HepG2 (cell line): ENCODE data around the gene KCNQ5. TPM values are rescaled to one million over a fixed set of nuclear protein-coding genes. Genes with fewer than 3 reads are reported as not detected.

ENCODE experiments used
- ATAC-seq: fragments of 200-7000 bp; cut with Tn5 transposase; 3 replicates; pipeline ENCODE4 v1.9.1; 2020; ENCODE audit warnings: mild to moderate bottlenecking, moderate library complexity
- BruUV-seq: library from RNA; stranded (reverse); fragments of 400-500 nt; replicated peaks from 2 replicates; lab custom pipeline; 2021; lab: Mats Ljungman, UMichigan
- CTCF ChIA-PET: fragments of 300-600 bp; formaldehyde crosslinking; extraction: SDS; loops from one replicate; lab custom pipeline; 2021; ENCODE audit warnings: low total read pairs, inconsistent platforms, low intra/inter-chr PET ratio; lab: Yijun Ruan, JAX
- POLR2A ChIA-PET: fragments of 350-600 bp; sonication (Branson Sonifier 250); formaldehyde crosslinking; loops from one replicate; lab custom pipeline; 2020; ENCODE audit warnings: antibody characterized with exemption, inconsistent platforms; lab: Yijun Ruan, JAX
- DNase-seq: peaks from one replicate; pipeline ENCODE4 v3.0.0-alpha.2; 2015; ENCODE audit warnings: low spot score
- FAIRE-seq: peaks from 3 replicates; lab custom pipeline; 2011; peaks lifted over from hg19 to GRCh38; lab: Jason Lieb, UNC
- H2AFZ ChIP-seq: one replicate; pipeline ENCODE4 v1.6.1; 2011; ENCODE audit warnings: low read length, inconsistent platforms
- H3K27ac ChIP-seq: fragments of 300-600 bp; 3 replicates; pipeline ENCODE4 v1.8.0; 2011; ENCODE audit warnings: mixed run types, mild to moderate bottlenecking, mixed read lengths, low read length, inconsistent platforms; ENCODE audit not compliant: insufficient read depth; ENCODE audit errors: extremely low read length
- H3K27me3 ChIP-seq, 2 experiments: fragments of 200-600 bp in 1 of 2; 2 replicates in 1 of 2; 3 replicates in 1 of 2; pipeline versions ENCODE4 v1.6.0 to v1.8.0; 2011; ENCODE audit warnings: low read length in 2 of 2, mild to moderate bottlenecking in 2 of 2, moderate library complexity in 2 of 2, inconsistent platforms in 1 of 2; ENCODE audit not compliant: insufficient read depth in 2 of 2, control insufficient read depth in 1 of 2
- H3K36me3 ChIP-seq, 2 experiments: fragments of 200-600 bp in 1 of 2; replicated peaks in 1 of 2; 2 replicates in 1 of 2; 3 replicates in 1 of 2; pipeline versions ENCODE4 v1.5.1 to v1.8.0; 2011; ENCODE audit warnings: low read length in 2 of 2, inconsistent platforms in 1 of 2; ENCODE audit not compliant: insufficient read depth in 2 of 2, control insufficient read depth in 1 of 2
- H3K4me1 ChIP-seq: 2 replicates; pipeline ENCODE4 v1.5.1; 2012; ENCODE audit warnings: low read length, inconsistent platforms; ENCODE audit not compliant: insufficient read depth
- H3K4me2 ChIP-seq: 2 replicates; pipeline ENCODE4 v1.6.0; 2011; ENCODE audit warnings: low read depth, low read length, inconsistent platforms
- H3K4me3 ChIP-seq, 3 experiments: fragments of 200-600 bp in 1 of 3; sonication (generic), shearing (Covaris generic) in 1 of 3; replicated peaks in 1 of 3; 2 replicates each; pipeline ENCODE4 v1.5.1; 2011 to 2016; ENCODE audit warnings: low read length in 3 of 3, inconsistent platforms in 2 of 3, low read depth in 2 of 3, mild to moderate bottlenecking in 2 of 3, control low read depth in 1 of 3, mixed read lengths in 1 of 3; ENCODE audit not compliant: insufficient read depth in 1 of 3
- H3K79me2 ChIP-seq: one replicate; pipeline ENCODE4 v1.6.1; 2011; ENCODE audit warnings: low read length, inconsistent platforms; ENCODE audit not compliant: insufficient read depth
- H3K9ac ChIP-seq: 2 replicates; pipeline ENCODE4 v1.6.0; 2011; ENCODE audit warnings: mild to moderate bottlenecking, low read depth, low read length, inconsistent platforms; ENCODE audit not compliant: insufficient read depth
- H3K9me3 ChIP-seq: 2 replicates; pipeline ENCODE4 v1.5.1; 2012; ENCODE audit warnings: mild to moderate bottlenecking, low read length
- H4K20me1 ChIP-seq: 2 replicates; pipeline ENCODE4 v1.6.0; 2011; ENCODE audit warnings: inconsistent platforms, mild to moderate bottlenecking, low read length, moderate library complexity; ENCODE audit not compliant: insufficient read depth
- ATF4 ChIP-seq, 2 experiments: fragments of 450-650 bp in 1 of 2; sonication (generic) in 1 of 2; formaldehyde crosslinking; IDR thresholded peaks; 2 replicates each; pipeline versions ENCODE4 v1.5.0 to v1.8.0; 2020 to 2022; ENCODE audit warnings: mild to moderate bottlenecking in 1 of 2, missing genetic modification reagents in 1 of 2
- CCDC6 ChIP-seq: sonication (generic); formaldehyde crosslinking; IDR thresholded peaks from 2 replicates; pipeline ENCODE4 v1.8.1; 2022; ENCODE audit warnings: mild to moderate bottlenecking, missing genetic modification reagents, moderate library complexity
- DRAP1 ChIP-seq: IDR thresholded peaks from 2 replicates; pipeline ENCODE4 v1.6.1; 2016; ENCODE audit warnings: missing genetic modification reagents, missing compliant biosample characterization
- EED ChIP-seq: sonication (generic); formaldehyde crosslinking; IDR thresholded peaks from 2 replicates; pipeline ENCODE4 v1.5.0; 2020; ENCODE audit warnings: mild to moderate bottlenecking, missing genetic modification reagents
- FOSL2 ChIP-seq: sonication (generic); formaldehyde crosslinking; IDR thresholded peaks from 2 replicates; pipeline ENCODE4 v1.4.0; 2020; ENCODE audit warnings: missing genetic modification reagents
- GLI4 ChIP-seq: sonication (generic); formaldehyde crosslinking; IDR thresholded peaks from 2 replicates; pipeline ENCODE4 v1.5.1; 2020; ENCODE audit warnings: missing genetic modification reagents, mild to moderate bottlenecking, moderate library complexity, borderline replicate concordance
- HMG20B ChIP-seq: conservative IDR thresholded peaks from 2 replicates; pipeline ENCODE4 v1.6.1; 2016; ENCODE audit warnings: missing genetic modification reagents, missing compliant biosample characterization
- MAZ ChIP-seq, 2 experiments: sonication (generic) in 1 of 2; formaldehyde crosslinking in 1 of 2; IDR thresholded peaks; 2 replicates each; pipeline versions ENCODE4 v1.5.0 to v1.6.1; 2012 to 2020; ENCODE audit warnings: low read depth in 2 of 2, mild to moderate bottlenecking in 2 of 2, borderline replicate concordance in 1 of 2, improper control_type of control experiment in 1 of 2, low read length in 1 of 2, missing genetic modification reagents in 1 of 2, moderate library complexity in 1 of 2
- NFYB ChIP-seq: sonication (generic); formaldehyde crosslinking; IDR thresholded peaks from 2 replicates; pipeline ENCODE4 v1.4.0; 2020; ENCODE audit warnings: missing genetic modification reagents
- SALL1 ChIP-seq: sonication (generic); formaldehyde crosslinking; IDR thresholded peaks from 2 replicates; pipeline ENCODE4 v1.8.0; 2022; ENCODE audit warnings: mild to moderate bottlenecking, missing genetic modification reagents
- SCMH1 ChIP-seq: sonication (generic); formaldehyde crosslinking; IDR thresholded peaks from 2 replicates; pipeline ENCODE4 v1.9.0; 2021; ENCODE audit warnings: missing genetic modification reagents, mild to moderate bottlenecking, borderline replicate concordance
- TEF ChIP-seq: sonication (generic); formaldehyde crosslinking; IDR thresholded peaks from 2 replicates; pipeline ENCODE4 v1.5.0; 2020; ENCODE audit warnings: missing genetic modification reagents
- TOE1 ChIP-seq: sonication (generic); formaldehyde crosslinking; IDR thresholded peaks from 2 replicates; pipeline ENCODE4 v1.4.0; 2020; ENCODE audit warnings: mild to moderate bottlenecking, missing genetic modification reagents
- ZBTB37 ChIP-seq: sonication (generic); formaldehyde crosslinking; IDR thresholded peaks from 2 replicates; pipeline ENCODE4 v1.4.0; 2020; ENCODE audit warnings: mild to moderate bottlenecking, missing genetic modification reagents
- ZNF296 ChIP-seq: sonication (generic); formaldehyde crosslinking; conservative IDR thresholded peaks from 2 replicates; pipeline ENCODE4 v1.5.0; 2020; ENCODE audit warnings: mild to moderate bottlenecking, missing genetic modification reagents
- ZNF569 ChIP-seq: sonication (generic); formaldehyde crosslinking; IDR thresholded peaks from 2 replicates; pipeline ENCODE4 v1.5.0; 2020; ENCODE audit warnings: mild to moderate bottlenecking, missing genetic modification reagents, moderate library complexity, borderline replicate concordance
- ZNF691 ChIP-seq: sonication (generic); formaldehyde crosslinking; IDR thresholded peaks from 2 replicates; pipeline ENCODE4 v1.4.0; 2020; ENCODE audit warnings: missing genetic modification reagents, low read depth, mild to moderate bottlenecking, borderline replicate concordance
- ZNF773 ChIP-seq: sonication (generic); formaldehyde crosslinking; IDR thresholded peaks from 2 replicates; pipeline ENCODE4 v1.4.0; 2020; ENCODE audit warnings: missing genetic modification reagents, borderline replicate concordance
- WGBS: methylation state at CpG from one replicate; pipeline ENCODE4 v1.1.6; 2017; ENCODE audit warnings: low lambda C conversion rate; 5-methylcytosine and 5-hydroxymethylcytosine counted together
- in situ Hi-C: cut with HindIII; loops from 2 replicates; pipeline ENCODE4 v1.10.0; 2017; ENCODE audit warnings: low pct_unique_long_range_greater_than_20kb; ENCODE audit not compliant: extremely low pct_ligation_motif_present
- intact Hi-C: fragments of 100-400 bp; cut with micrococcal nuclease; formaldehyde crosslinking; loops from one replicate; pipeline ENCODE4 v1.10.0; 2022; ENCODE audit not compliant: unreplicated experiment
- polyA plus RNA-seq, 8 experiments: library from polyadenylated mRNA; depleted of rRNA in 3 of 8; stranded (reverse) in 7 of 8; unstranded in 1 of 8; fragments of >200 nt; fragmentation: Illumina TruSeq in 4 of 8; extraction: Trizol in 4 of 8; gene quantifications; 2 replicates each; pipeline versions ENCODE4 v1.2.1 to v1.2.3, GENCODE V29; 2011 to 2016; ENCODE audit warnings: low read depth in 4 of 8, missing spikeins in 1 of 8, mixed read lengths in 1 of 8; ENCODE audit not compliant: insufficient read depth in 1 of 8
- total RNA-seq, 5 experiments: library from RNA; depleted of rRNA; stranded (reverse); fragments of >200 nt; fragmentation: Illumina TruSeq; extraction: Trizol; gene quantifications; 2 replicates each; pipeline ENCODE4 v1.2.3, GENCODE V29; 2016; ENCODE audit warnings: low read depth in 1 of 5

Gene KCNQ5
- total and polyA plus RNA-seq, 2 of the 13 experiments (the other 11 are each of a cell fraction or from before 2014, with no cell fraction given), result 0.04 TPM; not detected in 1

- TF ChIP-seq TOE1 (CRISPR knock-in tag) (no peak), MAZ (IDR thresholded peaks at IDR 0.05; ENCODE audit: borderline replicate concordance, low read depth, low read length) (no peak), MAZ (CRISPR knock-in tag; IDR thresholded peaks at IDR 0.05; ENCODE audit: low read depth) (no peak), ZNF773 (CRISPR knock-in tag) (no peak), ZNF569 (CRISPR knock-in tag) (no peak), TEF (no peak)
These were observed 242.9 kb downstream of the KCNQ5 start (continued) for GRCh38 chr6:72864799-72865198.

- Histone ChIP-seq H4K20me1 (no peaks in the 10 kb centered on the region), H3K4me1 (no peaks in the 10 kb centered on the region), H3K9me3 (no peaks in the 10 kb centered on the region), H3K4me3 (no peak overlapping the region), H3K27ac (no peak overlapping the region), H3K36me3 (no peaks in the 10 kb centered on the region), H3K27me3 (peaks cover 0 to 1% of the 10 kb centered on the region in 2 experiments; a peak in 1 of 5 replicates), H3K79me2 (no peaks in the 10 kb centered on the region), H3K9ac (no peak overlapping the region), H2AFZ (no peak overlapping the region), H3K4me2 (no peak overlapping the region)
- ChIA-PET POLR2A (no interaction called here), CTCF (no interaction called here)
- 5% methylated on average over 2 of the region's 2 CpGs for WGBS
- intact Hi-C loops, result no loop called here
- BruUV-seq, result no TSS peak
- no peak for DNase-seq
- no peak for FAIRE-seq
- ATAC-seq, result no peak
- in situ Hi-C loops, result no loop called here
- TF ChIP-seq NFYB (CRISPR knock-in tag), result no peak
- TF ChIP-seq ZBTB37 (CRISPR knock-in tag), result no peak
- no peak for TF ChIP-seq GLI4 (CRISPR knock-in tag)
- TF ChIP-seq SALL1 (CRISPR knock-in tag), result no peak
- no peak for TF ChIP-seq EED (CRISPR knock-in tag)
- TF ChIP-seq DRAP1 (CRISPR knock-in tag), result no peak
- no peak for TF ChIP-seq ATF4 (CRISPR knock-in tag; IDR thresholded peaks at IDR 0.05)
- TF ChIP-seq HMG20B, result no peak
- no peak for TF ChIP-seq FOSL2 (CRISPR knock-in tag)
- TF ChIP-seq ZNF296 (CRISPR knock-in tag), result no peak
- no peak for TF ChIP-seq CCDC6 (CRISPR knock-in tag)
- TF ChIP-seq ZNF691 (CRISPR knock-in tag), result no peak
- TF ChIP-seq SCMH1 (CRISPR knock-in tag), result no peak
These were observed 243.6 kb downstream of the KCNQ5 start for GRCh38 chr6:72865467-72865866.
